Vagina (tissue), 2 donors: ENCODE data around the gene ZNF536.

Experiments used
- CTCF ChIP-seq, 3 experiments: fragments of 450-650 bp in 2 of 3; fragments of 200-600 bp in 1 of 3; sonication (generic) in 1 of 3; IDR thresholded peaks; one replicate each; pipeline ENCODE4 v1.5.1; 2017 to 2019; ENCODE audit warnings: antibody characterized with exemption in 3 of 3, mild to moderate bottlenecking in 2 of 3, moderate library complexity in 2 of 3
- POLR2A ChIP-seq, 2 donors: fragments of 450-650 bp; IDR thresholded peaks; one replicate each; pipeline ENCODE4 v1.6.1; 2017; ENCODE audit warnings: antibody characterized with exemption in 2 of 2, mild to moderate bottlenecking in 2 of 2, moderate library complexity in 2 of 2
- POLR2AphosphoS5 ChIP-seq, 2 donors: sonication (generic); formaldehyde crosslinking; IDR thresholded peaks; one replicate each; pipeline ENCODE4 v1.9.0; 2017; ENCODE audit warnings: antibody characterized with exemption in 2 of 2, mild to moderate bottlenecking in 2 of 2, low read depth in 1 of 2; ENCODE audit not compliant: insufficient read depth in 1 of 2

- TF ChIP-seq POLR2A (IDR thresholded peaks at IDR 0.05) (no peak), CTCF (IDR thresholded peaks at IDR 0.05) (no peak), POLR2AphosphoS5 (IDR thresholded peaks at IDR 0.05; ENCODE audit: insufficient read depth in 1 of 2, low read depth in 1 of 2) (no peak)
Observed at GRCh38 chr19:30490760-30491159, 118.6 kb downstream of the ZNF536 start.
